ENCODE results near the gene GPRASP2. TPM values are rescaled to one million over a fixed set of nuclear protein-coding genes. Genes with fewer than 3 reads are reported as not detected.

Gene GPRASP2
- total RNA-seq, 8 experiments from 2014 or later = 9.5 to 68.0 (median 52.6) TPM

DNA sequence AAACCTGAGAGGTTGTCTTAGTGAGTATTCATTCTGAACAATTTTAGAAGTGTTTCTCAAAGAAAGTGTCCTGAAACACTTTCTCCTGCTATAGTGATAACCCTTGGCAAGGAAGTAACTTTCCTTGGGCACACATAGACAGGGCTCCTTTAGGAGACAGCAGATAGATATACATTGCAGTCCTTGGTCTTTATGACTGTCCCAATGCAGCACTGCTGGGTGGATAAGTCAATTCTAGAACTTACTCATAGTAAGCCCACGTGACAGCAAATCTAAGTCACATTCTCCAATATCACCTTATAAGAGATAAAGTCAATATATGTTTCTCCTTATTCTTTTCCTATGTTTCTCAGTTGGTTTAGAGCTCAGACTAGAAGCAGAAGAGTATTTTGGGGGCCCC, 55.0 kb downstream of the GPRASP2 start:
- H3K4me1 ChIP-seq (replicated peaks in 1 of 2) = peaks cover 0 to 2% of the 10 kb centered on the region in 2 donors
- 64 to 88% methylated on average over 1 of the region's 1 CpG; no CpG with 5 or more reads in 8 of the 10 experiments for WGBS, 10 experiments
- no peak for ATAC-seq (replicated peaks in 6 of 8)
- H3K27ac ChIP-seq = no peak overlapping the region
- H3K4me3 ChIP-seq = no peak overlapping the region
- in situ Hi-C loops (cut with MboI; ENCODE audit: low pct_unique_long_range_greater_than_20kb in 2 of 9, low sequenced_read_pairs in 9 of 9, unreplicated experiment in 9 of 9) = no loop called here

Other genes with a start within 250 kb of the GPRASP2 start
- gene TCP11X2, start 240.6 kb upstream of the GPRASP2 start, total RNA-seq = not detected
- 100 to 1,000 TPM in 4 of 8 experiments, 10 to 100 TPM in 1, 1 to 10 TPM in 1, not detected in 2; 4.5 to 378 (median 186) TPM for gene TMSB15A, start 195.7 kb upstream of the GPRASP2 start, total RNA-seq
- 10 to 100 TPM in 7 of 8 experiments, 1 to 10 TPM in 1; 9.1 to 36.3 (median 20.7) TPM for gene ARMCX5, start 112.9 kb upstream of the GPRASP2 start, total RNA-seq
- 10 to 100 TPM in 5 of 8 experiments, 1 to 10 TPM in 3; 3.2 to 34.7 (median 16.4) TPM for gene GPRASP1, start 61.0 kb upstream of the GPRASP2 start, total RNA-seq
- 10 to 100 TPM in 1 of 8 experiments, 1 to 10 TPM in 7; 1.3 to 10.9 (median 7.7) TPM for gene GPRASP3, start 8.3 kb downstream of the GPRASP2 start, total RNA-seq
- 1 to 10 TPM in 2 of 8 experiments, under 1 TPM in 5, not detected in 1; 0.16 to 1.9 (median 0.41) TPM for gene RAB40AL, start 224.8 kb downstream of the GPRASP2 start, total RNA-seq